Measurements from ENCODE around the gene ANKRD22.
"Not testable (repeated sequence)": the region's sequence is repeated elsewhere in the genome, so short reads cannot be mapped to it uniquely, and the experiment has no call there.

ANKRD22 gene

DNA sequence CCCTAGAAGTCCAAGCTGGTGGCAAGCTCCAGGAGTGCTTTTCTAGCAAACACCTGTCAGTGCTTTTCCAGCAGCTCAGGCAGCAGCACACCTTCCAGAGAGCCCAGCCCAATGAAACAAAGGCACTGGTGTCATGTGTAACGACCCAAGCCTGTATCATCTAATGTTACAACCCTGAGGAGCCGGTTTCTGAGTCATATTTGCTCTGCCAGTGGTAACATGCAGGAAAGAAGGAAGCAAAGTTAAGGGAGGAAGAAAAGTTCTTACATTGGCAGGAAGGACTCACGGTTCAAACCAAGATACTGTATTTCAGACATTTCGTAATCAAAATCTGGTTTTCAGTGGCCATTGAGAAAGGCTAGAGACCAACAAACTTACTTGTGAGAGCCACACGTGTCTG, at the start of gene ANKRD22:
Gene ANKRD22 (minus strand): TSS at position 139 of the 400 bp plus-strand sequence. CDS start 237 bp downstream, outside the sequence.
- DNase-seq, result no peak

DNA sequence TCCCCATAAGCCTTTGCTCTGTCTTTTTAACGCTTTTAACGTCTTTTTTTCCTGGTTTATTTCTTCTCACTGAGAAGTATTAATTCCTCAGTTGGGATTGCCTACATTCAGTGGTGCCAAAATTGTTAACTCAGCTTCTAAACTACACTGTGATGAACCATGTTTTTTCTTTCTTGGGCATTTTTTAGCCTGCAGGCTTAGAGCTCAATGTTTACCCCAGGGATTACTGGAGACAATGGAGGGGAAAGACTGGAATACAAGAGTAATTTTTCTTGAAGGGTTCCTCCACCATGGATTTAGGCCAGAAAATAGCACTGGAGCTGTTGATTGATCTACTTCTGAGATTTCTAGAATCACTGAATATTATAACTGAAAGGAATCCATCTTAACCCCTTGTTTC, 48.2 kb upstream of the ANKRD22 start:
- DNase-seq, result no peak

DNA sequence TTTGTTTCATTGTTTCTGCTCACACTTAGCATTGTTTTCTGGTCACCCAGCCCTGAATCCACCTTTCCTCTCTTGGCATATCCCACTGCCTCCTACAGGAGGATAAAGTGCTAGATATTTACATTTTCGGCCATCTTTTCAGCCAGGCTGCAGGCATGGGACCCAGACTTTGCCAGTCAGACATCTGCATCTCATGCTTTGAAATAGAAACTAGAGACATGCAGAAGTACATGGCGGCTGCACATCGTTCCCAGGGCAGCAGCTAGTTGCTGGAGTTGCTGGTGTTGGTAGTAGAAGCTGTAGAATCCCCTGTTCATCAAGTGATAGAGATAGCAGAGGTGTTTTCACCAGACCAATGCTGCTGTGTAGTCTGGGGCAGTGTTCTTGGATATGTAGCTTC, 47.1 kb upstream of the ANKRD22 start:
- no peak for DNase-seq

DNA sequence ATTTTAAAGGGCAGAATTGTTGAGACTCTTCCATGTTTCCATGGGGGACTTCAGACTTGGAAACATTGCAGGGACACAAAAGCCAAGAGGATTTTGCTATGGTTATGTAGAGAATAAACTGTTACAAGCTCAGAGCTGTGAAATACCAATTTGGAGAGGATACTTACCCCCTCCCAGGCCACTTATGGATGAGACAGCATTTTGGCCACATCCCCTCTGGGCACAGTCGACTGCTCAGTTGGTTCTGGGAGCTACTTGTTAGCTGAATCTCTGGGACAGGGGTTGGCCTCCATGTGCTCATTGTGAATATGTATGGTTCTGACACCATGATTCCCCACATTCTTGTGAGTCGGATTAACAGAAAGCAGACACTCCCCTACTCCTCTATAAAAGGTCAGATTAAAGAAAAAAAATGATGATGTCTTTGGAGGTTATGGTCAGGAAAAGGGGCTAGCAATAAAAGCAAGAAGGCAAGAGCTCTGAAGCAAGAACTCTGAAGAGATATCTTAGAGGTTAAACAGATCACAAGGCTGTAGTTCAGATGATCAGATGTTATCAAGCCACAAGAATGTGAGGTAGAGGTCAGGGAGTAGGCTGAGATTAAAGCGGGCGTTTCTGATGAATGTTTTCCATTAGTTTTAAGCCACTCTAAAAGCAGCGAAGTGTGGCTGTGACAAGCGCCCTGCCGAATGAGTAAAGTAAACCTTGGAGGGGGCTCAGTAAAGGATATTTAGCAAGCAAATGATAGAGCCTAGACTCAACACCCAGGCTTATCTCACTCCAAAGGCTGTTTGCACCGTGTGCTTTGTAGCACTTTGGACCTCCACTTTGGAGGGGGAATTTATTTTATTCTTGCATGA, 45.6 kb upstream of the ANKRD22 start:
- no peak for DNase-seq

DNA sequence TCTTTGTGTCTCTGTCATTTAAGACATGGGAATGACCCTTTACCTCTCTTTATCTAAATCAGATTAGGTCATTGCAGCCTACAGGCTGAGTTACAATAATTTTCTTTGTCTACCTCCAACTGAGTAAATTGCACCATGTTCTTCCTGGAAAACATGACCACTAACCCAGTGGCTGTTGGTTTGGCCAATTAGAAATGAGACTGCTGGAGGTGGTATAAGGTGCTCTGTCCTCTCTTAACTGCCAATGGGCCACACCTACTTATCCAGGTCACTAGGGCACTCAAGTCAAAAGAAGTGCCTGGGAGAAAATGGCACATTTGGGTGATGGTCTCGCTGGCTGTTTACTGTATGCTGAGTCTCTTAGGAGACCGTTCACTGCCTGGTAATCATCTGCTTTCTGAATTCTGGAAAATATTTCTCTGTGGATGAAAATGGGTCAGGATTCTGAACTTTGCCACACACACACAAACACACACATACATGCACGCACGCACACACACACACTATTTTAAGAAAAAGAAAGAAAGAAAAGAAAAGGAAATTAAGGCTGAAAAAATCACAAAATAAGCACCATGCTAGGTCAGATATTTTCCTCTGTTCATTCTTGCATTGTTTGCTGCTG, 44.8 kb upstream of the ANKRD22 start:
- no peak for DNase-seq

DNA sequence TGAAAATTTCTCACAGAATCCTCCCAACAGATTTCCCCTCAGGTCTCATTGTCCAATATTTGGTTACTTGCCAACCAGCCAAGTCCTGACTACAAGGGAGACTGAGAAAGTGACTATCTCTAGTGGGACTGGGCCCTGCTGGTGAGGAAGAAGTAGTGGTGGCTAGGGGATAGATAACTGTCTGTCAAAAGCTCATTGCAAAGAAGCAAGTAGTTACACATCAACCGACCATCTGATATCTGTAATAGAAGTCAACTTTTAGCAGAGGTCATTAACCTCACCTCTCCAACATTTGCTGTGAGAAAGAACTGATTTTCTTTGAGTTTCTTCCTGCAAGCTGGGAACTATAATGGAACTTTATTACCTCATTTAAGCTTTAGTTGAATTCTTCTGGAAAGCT, 43.6 kb upstream of the ANKRD22 start:
- DNase-seq, result no peak

DNA sequence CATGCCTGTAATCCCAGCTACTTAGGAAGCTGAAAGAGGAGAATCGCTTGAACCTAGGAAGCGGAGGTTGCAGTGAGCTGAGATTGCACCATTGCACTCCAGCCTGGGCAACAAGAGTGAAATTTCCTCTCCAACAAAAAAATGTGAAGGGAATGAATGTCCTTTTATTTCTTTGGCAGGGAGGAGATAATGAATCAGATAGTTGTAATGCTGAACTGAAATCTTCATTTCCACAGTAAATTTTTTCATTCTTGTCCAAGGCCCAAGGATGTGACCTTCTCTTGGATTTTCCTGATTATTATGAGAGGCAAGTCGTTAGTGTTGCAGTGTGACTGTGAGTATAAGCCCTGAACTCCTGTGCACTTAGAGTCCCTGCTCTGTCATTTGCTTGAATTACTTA, 42.0 kb upstream of the ANKRD22 start:
- DNase-seq, result no peak

DNA sequence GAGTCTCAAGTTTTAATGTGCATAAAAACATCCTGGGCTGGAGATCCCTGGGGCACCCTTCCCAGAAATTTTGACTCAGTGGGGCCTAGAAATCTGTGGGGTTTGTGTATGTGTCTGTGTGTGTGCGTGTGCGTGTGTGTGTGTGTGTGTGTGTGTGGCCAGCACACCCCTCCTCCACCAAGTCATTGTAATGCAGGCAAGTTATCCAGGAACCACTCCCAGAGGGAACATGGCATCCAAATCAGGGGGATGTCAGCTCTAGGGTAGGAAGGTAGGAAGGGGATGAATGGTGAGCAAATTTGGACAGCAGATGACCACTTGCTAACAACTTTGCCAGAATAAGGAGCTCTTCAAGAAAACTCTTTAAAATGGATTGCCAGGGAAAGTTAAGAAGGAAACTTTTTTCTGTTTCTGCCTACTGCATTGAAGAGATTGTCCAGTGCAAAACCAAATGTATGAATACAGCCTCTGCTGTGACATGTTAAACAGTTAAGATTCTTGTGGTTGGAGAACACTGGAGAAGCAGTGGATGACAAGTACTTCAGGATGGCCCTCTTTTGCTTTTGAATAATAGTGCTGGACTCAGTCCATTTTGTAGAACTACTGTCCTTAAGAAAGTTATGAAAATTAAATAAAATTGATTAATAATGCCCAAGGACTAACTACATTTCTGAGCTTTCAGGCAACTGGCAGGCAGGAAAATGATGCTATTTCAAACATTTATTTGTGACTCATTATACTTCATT, 40.8 kb upstream of the ANKRD22 start:
- DNase-seq, result no peak

DNA sequence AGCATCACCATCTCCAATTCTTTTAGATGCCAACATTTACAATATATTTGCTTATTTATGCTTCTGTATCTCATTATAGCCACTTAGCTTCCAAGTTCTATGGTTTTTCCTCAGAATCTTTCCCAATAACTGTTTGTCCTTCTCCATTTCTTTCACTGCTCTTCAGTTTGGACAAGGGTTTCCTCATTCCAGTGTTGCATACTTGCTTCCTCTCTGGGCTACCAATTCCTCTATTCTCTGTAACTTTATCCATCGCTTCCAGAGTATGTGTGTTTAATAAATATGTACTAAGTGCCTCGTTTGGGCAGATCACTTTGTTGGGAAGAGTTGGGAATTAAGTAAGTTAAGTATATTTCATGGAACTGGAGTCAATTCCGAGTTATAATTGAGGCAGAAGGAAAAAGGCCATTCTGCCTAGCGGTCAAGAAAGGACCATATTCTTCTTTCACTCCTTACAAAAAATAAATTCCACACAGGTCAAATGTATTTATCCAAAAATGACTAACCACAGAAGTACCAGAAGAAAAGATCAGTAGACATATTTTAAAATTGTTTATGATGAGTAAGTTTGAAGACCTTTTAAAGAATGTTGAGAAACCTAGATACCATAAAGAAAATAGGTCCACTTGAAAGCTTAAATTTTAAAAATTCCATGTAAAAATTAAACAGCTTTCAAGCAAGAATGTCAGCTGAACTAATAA, 39.2 kb upstream of the ANKRD22 start:
- DNase-seq, result no peak

DNA sequence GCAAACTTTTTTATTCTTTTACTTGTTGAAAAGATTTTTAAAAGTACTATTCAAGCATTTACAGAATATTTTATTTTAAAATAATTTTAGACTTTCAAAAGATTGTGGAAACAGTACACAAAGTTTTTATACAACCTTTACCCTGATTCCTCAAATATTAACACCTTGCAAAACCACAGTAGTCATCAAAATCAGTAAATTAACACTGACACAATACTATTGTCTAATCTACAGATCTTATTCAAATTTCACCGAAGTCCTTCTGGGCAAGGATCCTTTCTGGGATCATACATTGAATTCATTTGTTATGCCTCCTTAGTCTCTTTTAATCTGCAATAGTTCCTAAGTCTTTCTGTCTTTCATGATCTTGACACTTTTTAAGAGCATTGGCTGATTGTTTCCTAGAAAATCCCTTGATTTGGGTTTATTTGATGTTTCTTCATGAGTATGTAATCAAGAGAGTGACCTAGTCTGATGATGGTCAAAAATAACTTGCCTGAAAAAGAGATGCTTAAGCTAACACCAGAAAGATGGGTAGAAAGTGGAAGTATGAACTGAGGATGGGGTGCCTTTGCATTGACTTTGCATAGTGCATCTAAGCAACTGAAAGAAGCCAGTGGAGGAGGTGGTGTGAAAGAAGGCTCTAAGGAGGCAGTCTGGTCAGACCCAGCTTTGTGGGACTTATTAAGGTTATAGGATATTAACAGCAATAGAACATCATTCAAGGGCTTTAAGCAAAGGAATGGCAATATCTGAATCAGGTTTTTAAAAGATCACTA, 38.1 kb upstream of the ANKRD22 start:
- DNase-seq, result no peak

DNA sequence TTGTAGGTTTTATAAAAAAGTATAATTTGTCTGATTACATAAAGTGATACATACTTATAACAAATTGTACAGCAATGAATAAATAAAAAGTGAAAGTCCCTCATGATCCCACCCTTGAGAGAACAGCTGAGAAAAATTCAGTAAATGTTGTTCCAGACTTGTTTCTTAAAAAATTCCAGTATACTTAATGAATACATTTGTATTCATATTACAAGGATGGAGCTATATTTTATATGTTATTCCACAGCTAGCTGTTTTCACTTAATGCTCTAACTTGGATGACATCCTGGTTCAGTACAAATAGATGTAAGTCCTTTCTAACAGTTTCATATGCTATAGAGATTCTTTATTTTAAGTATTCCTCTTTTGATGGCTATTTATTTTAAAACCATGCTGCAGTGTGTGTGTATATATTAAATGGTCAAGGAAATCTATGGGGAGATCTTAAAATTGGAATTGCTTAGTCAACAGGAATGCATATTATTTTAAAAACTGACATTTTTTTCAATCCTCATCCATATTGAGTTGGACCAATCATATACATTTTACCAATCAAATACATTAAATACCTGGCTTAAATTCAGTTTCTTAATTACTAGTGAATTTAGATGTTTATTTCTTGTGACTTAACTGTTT, 37.3 kb upstream of the ANKRD22 start:
- no peak for DNase-seq

DNA sequence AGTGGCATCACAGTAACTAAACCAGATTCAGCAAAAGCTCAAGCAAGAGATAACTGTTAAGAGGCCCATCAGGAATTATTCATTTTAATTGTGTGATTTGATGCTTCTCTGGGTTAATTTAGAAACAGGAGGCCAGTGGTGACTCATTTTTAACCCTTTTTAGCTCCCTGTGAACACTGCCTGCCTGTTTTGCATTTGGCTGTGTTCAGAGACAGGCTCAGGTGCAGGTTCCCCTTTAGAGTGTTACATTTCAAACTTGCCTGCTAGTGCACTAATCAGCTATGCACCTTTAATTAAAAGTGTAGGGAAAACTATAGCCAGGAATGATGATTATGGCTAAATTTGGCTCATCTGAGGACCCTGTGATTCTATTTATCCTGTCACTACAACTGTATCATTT, 34.9 kb upstream of the ANKRD22 start:
- no peak for DNase-seq

DNA sequence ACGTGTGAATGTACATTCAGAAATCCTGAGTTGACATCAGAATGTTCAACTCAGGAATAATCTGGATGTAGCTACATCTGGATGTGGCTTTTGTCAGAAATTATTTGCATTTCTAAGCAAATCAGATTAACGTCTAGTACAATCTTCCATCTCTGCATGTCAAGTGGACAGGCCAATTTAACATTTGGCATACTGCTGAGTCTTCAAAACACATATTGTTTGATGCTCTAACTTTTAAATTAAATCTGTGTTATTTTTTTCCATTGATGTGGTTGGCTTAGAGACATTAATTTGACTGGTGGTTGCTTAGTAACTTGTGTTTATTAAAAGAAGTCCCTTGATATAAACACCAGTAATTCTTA, 31.8 kb upstream of the ANKRD22 start:
- no peak for DNase-seq

DNA sequence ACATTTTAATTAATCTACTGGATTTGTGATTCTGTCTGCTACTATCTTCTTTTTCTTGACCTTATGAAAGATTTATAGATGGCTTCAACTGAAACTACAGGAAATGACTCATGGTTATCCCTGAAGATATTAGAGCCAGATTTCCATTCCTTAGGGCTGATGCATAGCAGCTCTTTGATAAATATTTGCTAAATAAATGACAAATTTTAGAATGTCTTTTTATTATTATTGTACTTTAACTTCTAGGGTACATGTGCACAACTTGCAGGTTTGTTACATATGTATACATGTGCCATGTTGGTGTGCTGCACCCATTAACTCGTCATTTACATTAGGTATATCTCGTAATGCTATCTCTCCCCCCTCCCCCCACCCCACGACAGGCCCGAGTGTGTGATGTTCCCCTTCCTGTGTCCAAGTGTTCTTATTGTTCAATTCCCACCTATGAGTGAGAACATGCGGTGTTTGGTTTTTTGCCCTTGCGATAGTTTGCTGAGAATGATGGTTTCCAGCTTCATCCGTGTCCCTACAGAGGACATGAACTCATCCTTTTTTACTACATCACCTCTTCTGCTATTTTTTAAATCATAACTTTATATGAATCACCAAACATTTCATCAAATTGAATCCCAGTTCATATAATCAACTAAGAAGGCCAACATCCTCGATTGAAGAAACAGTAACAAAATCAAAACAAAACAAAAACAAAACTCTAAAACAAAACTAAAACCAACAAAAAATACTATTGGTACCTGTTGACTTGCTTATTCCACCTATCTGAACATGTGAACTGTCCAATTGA, 31.2 kb upstream of the ANKRD22 start:
- not testable (repeated sequence) for DNase-seq

DNA sequence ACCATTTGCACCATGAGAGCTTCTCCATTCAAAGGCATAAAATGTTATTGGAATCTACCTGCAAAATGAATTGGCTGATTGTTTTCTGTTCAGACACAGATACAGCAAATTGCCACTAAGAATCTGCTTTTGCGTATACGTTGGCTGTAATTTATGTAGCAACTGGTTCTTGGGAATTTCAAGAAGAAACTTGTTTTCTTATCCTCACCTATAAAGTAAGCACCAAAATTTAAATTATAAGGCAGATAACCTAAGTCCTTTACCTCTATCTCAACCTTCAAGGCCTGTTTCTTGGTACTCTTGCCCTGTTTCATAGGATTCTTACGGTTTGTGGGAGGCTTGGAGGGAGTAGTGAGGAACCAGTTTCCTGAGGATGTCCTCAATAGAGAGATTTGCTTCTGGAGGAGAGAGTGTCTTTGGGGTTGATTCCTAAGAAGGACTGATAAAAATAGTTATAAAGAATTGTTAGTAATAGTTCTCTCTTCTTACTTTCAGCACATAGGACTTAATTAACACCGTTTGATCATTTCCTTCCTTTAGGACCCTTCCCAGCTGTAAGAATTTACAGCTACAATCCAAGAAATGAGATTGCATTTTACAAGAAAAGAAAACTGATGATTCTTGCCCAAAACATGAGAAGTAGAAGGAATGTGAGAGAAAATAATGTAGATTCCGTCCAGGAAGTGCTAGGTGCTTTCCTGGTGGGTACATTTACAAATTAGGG, 30.4 kb upstream of the ANKRD22 start:
- DNase-seq, result no peak

DNA sequence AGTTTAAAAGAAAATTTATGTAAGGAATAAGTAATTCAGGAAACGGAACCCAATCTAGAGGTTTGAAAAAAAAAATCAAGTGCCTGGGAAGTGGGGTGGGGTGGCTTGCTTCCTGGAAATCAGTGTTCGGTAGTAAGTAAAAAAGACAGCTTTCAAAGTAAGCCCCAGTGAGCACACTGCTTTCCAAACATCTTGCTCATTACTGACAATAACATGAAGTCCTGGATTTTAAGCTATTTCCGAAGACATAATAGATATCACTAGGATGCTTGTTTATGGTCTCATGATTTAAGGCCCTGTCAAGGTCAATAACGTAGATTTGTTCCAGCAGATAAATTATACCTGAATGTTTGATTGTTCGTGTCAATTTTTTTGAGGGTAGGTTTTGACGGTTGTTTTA, 29.7 kb upstream of the ANKRD22 start:
- no peak for DNase-seq

DNA sequence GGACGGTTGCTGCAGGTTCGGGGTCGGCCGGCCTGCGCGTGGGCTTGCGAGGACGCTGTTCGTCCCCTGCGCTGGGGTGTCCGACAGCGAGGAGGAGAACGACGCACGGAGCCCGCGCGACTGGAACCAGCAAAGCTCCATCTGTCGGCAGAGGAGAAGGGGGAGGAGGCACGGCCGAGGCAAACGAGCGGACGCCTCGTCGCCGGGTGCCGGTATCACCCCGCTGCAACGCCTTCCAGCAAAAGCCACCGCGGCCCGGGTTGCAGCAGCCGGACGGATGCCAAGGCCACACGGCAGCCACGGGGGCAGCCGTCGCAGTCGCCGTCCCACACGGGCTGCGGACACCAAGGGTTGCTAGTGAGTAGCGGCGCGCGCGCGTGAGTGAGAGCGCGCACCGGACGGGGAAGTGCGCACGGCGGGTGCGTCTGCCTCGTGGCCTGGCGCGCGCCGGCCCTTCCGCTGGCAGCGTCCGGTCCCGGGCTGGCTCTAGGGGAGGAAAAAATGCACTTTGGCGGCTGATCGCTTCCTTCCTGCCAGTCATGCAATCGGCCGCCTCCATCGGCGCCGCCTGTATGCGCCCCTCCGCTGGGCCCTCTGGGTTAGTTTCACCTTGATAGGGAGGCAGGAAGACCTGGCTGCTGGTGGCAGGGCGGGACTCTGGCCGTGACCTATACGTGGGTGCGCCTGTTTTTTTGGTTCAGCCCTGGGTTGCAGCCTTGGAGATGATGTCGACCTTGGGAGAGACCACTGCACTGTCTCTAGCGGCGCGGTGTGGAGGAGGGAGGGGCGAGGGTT, 28.8 kb upstream of the ANKRD22 start:
- DNase-seq, result no peak

DNA sequence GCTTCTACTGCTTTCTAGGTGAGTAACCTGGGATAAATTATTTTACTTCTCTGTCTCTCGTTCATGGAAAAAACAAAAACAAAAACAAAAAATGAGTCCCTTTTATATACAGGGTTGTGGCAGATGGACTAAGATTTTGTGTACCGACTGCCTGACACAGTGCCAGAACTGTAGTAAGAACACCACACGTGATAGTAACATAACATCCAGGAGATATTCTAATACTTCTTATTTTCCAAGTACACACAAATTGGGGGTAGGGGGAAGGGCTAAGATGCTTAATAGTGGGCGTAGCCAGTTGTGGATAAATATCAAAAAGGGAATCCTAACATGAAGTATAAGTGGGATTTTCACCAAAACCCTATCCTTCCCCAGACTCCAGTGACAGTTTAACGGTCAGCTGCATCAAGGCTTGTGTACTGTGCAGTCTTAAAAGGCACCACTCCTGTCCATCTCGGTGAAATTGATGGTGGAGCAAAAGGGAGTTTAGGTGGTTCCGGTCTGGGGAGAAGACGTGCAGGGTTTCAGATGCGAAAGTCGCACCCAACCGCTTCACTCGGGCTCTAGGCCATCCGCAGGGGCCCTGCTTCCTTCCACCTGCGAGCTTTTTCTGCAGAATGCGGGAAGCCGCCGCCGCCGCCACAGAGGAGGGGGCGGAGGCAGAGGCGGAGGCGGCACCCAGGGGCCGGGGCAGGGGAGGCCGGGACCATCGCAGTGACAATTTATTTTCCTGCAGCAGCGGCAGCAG, 28.1 kb upstream of the ANKRD22 start, which contains the start of gene STAMBPL1:
Gene STAMBPL1 (plus strand): TSS at position 712 of the 748 bp plus-strand sequence. CDS start 21,464 bp downstream, outside the sequence.
- no peak for DNase-seq

DNA sequence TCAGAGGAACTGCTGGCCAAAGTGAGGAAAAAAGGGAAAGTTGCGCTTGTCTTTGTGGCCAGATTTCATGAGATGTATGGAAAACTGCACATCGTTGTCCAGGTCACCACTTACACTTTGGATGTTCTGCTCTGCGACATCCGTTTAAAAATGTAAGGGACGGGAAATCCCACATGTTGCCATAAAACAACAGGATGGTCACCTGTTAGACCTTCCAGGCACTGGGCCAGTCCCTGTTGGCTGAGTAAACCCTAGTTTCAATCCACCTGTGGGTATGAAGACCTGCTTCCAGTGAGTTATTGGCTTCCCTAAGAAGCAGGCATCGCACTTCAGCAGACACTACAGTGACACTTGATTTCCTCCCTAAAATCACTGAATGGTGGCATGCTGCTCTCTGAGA, 25.7 kb upstream of the ANKRD22 start:
- no peak for DNase-seq

Data from NCI-H1436 treated with DMSO at 0.1 percent for 48 hours (cell line).